GM21576 (cell line): ENCODE measurements around the gene DNAJC21.

Experiments
- ATAC-seq: cut with Tn5 transposase; IDR thresholded peaks from one replicate; pipeline ENCODE4 v1.9.1; 2021; ENCODE audit warnings: mild to moderate bottlenecking, moderate library complexity; ENCODE audit not compliant: unreplicated experiment

The DNAJC21 gene

DNA sequence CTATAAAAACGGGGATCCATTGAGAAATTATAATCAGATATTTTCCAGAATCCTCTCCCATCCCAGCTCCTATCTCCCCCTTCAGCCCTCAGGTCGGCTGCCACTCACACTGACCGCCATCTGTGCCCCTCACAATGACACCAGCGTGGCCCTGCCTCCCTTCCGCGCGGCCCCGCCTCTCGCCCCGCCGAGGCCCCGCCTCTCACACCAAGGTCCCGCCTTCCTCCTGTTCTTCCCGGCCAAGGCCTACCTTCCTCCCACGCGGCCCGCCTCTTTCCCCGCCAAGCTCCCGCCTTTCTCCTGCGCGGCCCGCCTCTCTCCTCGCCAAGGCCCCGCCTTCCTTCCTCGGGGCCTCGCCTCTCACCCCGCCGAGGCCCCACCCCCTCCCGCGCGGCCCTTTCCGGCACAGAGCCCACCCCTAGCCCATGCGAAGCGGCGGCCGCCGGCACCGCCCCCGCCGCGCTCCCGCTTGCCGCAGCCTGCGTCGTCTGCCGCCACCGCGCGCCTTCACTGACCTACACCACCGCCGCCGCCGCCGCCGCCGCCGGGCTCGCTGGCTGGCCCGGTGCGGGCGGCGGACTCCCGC is at the start of gene DNAJC21:
TSS of gene DNAJC21 (plus strand) at position 426 of the 586 bp plus-strand sequence. CDS start 261 bp downstream, outside the sequence.
- ATAC-seq = peak; percentile 91

DNA sequence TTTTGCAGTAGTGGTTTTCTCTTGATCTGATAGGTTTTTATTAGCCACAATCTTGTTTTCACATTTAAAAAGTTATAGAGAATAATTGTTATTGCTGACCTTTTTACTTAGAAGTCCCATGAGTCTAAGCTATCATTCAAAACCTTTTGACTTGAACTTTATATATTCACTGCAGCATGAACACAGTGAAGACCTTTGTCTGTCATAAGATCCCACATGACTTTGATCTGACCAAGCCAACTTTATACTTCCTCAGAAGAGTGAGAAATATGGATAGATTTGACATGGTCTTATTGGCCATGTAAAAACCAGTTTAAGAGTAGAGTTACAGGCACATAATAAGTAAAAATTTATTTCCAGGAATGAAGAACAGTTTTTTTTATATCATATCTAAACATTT is 48.1 kb upstream of the DNAJC21 start:
- ATAC-seq = no peak

DNA sequence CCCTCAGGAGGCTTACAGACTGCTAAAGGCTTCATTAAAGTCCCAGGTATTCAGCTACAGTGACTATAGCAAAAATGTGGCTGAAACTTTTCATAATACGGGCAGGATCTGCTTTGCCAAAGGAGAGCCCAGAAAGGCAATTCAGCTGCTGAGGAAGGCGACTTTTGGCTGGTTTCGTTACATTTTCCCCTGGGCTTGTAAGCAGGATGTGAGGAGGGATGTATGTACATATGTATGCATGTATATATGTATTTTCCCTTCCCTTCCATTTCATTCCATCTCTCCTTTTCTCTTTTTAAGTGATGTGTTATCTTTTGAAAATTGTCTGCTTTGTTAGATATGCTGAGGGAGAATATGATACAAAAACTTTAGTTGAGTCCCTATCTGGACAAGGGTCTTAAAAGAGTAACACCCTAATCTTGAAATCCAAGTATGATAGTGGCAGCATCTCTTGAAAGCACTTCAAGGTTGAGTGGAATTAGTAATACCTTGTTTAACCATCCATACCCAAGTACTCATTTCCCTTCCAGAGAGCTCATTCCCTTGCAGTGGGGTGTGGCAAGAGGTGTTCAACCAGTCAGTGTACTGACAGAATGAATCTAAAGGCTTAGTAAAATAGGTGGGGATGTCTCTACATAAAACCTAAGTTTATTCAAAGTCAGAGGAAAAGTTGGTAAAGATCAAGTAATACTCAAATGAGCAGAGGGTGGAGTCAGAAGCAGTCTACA is 42.8 kb upstream of the DNAJC21 start:
- ATAC-seq = no peak

DNA sequence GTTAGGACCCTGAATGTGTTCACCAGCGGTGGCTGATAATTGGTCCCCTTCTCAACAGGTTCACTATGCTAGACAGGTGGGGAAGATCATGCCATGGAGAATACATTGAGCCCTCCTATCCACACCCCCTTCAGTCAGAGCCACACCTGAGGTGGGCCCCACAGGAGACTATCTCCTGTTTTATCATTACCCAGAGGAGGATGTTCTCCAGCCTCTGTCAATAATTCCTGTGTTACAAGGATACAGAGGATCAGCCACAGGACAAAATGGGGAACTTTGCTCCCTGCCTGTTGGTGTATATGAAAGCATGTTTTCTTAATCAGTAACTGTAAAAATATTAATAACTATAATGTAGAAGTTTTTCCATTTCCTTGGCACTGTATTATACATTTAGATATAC is 40.0 kb upstream of the DNAJC21 start:
- ATAC-seq = no peak

DNA sequence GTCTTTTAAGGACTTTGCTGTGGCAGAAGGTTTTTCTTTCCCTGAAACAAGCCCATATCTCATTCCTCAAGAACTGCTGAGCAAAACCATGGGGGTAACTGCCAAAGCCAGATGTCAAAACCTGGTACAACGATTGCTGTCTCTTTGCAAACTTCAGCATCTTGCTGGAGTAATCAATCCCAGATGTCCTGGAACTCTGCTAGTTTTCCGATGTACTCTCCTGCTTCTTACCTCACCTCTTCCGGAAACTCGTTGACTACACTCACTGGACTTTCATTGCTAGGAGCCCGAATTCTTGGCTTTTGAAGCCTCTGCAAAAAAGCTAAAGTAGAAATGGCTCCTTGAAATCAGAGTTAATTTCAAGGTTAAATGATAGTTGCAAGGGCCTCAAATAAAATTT is 37.4 kb upstream of the DNAJC21 start:
- no peak for ATAC-seq

DNA sequence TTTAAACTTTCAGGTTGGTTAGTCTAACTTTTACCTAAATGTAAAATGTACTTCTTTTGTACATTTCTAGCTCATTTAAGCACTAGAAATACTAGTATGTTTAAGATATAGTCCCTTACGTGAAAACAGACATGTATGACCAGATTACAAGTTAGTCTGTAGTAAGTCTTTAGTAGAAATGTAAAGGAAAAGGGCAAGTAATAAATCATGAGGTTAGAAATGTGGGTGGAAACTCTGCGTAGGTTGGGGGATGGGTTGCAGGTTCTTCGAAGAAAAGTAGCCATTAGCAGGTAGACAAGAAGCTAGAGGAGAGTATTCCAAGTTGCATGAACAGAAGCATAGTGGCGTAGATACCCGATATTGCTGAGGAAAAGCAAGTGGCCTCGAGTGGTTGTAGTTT is 36.9 kb upstream of the DNAJC21 start:
- no peak for ATAC-seq

DNA sequence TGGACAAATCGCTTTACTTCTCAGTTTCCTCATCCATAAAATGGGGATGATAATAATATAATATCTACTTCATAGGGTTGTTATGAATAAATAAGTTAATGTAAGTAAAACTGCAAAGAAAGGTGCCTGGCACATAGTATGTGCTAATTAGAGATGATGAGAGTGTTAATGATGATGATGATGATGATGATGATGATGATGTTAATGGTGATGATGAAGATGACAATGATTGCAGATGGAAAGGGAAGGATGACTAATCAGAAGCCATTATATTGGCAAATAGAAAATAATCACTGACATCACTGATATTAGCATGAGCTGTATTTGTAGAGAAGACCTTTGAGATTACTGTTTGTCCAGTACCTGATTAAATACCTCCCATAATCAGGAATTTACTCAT is 34.6 kb upstream of the DNAJC21 start:
- no peak for ATAC-seq

DNA sequence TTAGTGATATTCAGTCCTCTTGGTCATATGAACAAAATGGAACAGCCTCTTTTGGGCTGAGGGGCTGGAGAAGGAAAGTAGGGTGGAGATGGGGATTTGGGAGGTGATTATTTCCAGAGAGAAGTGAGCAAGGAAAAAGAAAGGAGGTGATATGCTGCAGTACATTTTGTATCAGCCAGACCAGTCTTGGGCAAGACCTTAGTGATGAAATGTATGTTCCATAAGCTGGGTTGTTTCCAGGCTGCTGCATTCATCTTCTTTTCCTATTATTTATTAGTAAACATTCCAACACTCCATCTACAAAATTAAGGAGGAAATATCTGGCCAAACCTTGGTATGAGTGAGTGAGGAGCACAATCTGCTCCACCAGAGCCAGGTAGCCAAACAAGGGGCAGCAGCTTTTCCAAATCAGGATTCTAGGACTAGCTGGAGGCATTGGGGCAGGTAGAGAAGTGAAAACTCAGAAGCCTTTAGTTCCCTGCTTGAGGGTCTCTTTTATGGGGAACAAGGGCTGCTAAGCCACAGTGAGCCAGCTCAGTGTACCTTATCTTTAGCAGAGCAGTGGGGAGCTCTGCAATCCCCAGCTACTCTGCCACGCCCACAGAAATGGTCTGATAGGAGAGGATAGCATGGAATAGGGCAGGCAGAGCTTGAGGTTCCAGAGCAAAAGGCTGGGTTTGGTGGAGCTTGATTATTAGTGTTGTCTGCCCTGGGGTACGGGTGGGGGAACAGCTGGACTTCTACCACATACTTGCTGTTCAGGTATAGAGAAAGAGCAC is 33.5 kb upstream of the DNAJC21 start:
- ATAC-seq = no peak

DNA sequence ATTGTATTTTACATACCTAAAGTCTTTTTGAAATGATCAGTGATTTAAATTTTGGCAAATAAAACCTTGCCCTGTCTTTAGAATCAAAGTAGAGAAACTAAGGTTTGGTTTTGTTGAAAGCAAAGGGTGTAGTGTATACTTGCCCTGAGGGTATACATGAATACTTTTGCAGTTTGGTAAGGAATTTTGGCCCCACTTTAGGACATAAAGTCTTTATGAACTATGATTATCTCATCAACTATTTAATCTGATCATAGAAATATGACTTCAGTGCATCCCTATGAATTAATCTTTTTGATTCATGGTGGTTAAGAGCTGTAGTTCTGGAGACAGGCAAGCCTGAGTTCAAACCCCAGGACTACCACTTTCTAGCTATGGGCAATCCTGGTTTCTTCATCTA is 31.7 kb upstream of the DNAJC21 start:
- ATAC-seq = no peak

DNA sequence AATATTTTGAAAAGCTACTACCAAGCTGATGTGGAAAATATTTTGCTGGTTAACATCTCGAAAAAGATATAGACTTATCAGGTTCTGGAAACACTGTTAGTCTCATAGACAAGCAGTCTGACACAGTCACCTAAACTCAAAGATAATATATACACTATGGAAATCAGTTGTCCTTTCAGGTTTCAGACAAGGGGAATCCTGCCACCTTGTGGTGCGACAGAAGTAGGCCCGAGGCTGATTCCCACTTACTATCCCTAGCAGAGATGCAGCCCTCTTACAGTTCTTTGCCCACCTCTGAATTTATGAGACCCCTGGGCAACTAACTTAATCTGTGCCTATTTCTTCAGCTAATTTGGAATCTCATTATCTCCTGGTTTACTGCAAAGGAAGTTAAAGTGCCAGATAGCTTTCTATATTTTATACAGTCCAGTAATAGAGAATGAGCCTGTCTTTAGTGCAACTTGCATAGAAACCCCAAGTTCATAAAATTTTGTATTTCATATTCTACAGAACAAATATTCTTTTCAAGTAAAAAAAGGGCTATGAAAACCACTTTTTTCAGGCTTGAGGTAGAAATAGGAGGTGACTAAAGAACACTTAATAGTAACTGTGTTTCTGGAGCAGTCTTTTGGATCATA is 31.0 kb upstream of the DNAJC21 start:
- ATAC-seq = peak; percentile 75

DNA sequence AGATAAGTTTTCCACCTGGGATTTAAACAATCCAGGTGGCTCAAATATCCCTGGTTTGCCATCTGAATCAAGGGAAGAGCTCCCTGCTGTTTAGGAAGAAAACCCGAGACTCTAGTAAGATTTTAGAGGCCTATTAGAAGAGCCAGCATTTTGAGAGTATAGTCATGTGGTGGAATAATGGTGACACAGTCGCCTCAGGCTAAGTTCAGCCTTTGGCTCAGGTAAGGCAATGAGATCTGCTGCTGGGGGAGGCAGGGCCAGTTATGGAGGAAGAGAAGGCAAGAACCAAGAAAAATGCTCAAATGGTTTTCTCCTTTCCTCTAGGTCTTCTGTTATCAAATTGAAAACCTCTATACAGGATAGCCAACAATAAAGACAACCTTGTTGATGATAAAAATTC is 30.3 kb upstream of the DNAJC21 start:
- ATAC-seq = no peak

DNA sequence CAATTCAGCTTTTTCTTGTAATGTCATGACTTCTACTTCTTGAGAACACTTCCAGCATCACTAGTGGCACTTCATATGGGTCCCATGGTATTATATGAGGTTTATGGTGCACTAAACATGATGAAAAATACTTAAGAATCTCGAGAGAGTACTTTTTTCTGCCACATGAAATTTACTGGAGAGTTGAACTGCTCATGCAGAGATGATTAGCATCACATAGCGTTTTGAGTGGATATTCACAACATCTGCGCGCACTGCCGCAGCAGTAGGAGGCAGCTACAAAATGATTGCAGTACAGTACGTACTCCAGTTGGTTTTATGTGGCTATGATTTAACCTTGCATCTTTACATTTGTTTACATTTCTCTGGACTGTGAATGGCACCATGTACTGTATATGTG is 28.7 kb upstream of the DNAJC21 start:
- ATAC-seq = no peak

DNA sequence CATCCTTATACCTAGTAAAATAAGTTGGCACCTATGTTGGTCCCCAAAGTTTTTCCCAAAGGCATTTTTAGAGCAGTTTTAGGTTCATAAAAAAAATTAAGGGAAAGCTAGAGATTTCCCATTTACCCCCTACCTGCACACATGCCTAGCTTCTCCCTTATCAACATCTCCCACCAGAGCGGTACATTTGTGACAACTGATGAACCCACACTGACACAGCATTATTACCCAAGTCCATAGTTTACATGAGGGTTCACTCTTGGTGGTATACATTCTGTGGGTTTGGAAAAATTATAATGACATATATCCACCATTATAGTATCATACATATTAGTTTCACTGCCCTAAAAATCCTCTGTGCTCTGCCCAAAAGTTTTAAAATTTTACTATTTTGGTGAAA is 26.1 kb upstream of the DNAJC21 start:
- no peak for ATAC-seq

DNA sequence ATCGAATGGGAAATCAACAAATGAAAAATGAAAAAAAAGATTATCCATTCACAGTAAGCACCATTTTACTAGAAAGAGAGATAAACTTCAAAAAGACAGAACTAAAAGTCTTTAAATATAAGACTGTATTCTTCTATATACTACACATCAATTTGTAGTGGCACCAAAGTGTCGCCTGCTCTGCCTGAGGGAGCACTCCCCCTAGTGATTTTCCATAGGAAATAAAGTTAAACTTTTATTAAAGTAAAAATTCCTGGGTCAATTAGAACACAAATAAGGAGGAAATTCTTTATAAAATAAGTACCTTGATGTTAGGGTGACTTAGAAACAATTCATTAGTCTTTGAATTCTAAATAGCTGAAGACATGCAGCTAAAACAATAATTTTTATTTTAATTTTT is 23.8 kb upstream of the DNAJC21 start:
- ATAC-seq = no peak

DNA sequence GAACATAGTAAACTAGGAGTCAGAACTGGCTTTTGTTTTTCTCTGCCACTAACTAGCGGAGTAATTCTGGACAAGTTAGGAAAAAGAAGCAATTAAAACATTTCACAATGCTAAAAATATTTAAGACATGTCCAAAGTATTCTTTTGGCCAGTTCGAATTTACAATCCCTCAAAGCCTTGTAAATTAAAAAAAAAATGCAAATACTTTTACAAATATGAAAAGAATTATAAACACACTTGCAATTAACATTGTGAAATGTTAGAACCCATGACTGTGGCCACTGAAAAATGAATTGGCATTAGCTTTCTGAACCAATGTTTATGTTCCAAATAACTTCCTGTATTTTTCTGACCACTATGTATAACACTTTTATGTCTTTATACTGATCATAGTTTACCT is 16.3 kb upstream of the DNAJC21 start:
- no peak for ATAC-seq

DNA sequence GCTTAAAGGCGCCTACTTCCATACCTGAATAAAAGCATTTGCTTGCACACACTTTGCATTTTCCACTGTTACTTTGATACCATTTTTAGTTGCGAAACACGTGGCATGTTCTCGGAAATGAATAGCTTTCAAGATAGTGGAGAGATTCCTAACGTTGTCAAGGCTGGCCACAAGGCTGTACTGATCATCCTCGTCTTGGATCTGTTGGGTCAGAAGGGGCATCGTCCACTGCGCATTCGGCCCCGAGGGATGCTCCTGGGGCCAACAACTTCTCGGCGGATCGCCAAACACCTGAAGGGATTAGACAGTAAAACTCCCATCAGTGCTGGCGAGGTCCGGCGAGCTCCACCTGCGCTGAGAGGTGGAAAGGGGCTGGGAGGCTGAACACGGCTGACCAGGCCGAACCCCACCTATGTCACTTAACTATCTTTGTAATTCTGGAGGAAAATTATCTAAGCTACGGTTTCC is 14.7 kb upstream of the DNAJC21 start:
- ATAC-seq = peak; percentile 9

DNA sequence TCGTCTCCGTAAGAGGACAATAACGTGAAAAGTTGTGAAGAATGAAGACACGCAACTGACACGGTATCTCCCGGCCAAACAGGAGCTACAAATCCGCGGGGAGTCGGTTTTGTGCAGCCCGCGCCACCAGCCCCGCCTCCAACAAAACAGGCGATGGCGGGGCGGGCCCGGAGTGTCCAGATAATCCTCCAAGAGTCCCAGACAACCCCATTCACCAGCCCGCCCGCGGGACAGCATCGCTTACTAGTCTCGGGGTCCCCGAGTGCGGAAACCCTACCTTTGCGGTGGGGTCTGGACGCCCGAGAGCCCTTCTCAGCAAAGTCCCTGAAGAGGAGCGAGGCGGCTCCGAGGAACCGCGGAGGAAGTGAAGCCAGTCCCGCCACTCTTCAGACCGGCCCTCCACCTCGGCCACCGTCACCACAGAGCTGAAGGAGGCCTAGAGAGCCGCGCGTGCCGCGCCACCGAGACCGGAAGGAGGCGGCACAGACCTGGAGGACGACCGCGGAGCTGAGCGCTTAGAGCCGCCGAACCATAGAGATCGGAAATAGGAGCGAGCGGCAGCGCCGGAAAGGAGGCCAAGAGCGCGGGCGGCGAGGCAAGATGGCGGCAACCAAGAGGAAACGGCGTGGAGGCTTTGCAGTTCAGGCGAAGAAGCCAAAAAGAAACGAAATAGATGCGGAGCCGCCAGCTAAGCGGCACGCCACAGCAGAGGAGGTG is 14.1 kb upstream of the DNAJC21 start, which contains the start of the genes BRIX1 and RAD1:
TSS of gene BRIX1 (plus strand) at position 573 of the 717 bp plus-strand sequence. CDS start at position 601, 28 bp downstream.
TSS of gene RAD1 (minus strand) at position 366 of the 717 bp plus-strand sequence. CDS start 612 bp downstream, outside the sequence.
- ATAC-seq = peak; percentile 98

DNA sequence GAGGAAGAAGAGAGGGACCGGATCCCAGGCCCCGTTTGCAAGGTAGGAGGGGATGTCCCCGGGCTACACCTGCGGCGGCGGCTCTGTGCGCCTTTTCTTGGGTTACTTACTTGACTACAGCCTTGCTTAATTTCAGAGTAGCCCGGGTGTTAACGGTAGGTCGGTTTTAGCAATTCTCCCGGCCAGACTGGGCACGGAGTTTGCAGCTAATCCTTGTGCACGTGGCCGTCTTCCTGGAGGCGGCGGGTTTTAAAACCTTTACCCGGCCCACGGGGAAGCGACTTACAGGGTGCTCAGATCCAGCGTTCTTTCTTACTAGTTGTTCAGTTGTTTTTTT is 13.5 kb upstream of the DNAJC21 start:
- peak; percentile 10 for ATAC-seq

DNA sequence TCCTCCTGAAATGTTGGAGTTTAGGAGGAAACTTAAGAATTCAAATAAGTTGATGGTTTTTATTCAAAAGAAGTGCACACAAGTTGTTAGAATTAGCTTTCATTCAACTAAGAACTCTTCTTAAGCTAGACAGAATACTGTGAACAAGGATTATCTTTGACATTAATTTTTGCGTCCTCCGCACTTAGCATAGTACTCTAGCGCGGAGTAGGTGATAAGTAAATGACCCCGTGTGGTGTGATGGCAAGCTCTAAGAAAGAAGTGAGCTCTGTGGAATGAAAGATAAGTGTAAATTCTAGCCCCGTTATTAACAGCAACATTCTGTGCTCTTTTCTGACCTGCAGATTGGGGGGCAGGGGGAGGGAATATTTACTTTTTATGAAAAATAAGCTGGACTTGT is 12.8 kb upstream of the DNAJC21 start:
- no peak for ATAC-seq

DNA sequence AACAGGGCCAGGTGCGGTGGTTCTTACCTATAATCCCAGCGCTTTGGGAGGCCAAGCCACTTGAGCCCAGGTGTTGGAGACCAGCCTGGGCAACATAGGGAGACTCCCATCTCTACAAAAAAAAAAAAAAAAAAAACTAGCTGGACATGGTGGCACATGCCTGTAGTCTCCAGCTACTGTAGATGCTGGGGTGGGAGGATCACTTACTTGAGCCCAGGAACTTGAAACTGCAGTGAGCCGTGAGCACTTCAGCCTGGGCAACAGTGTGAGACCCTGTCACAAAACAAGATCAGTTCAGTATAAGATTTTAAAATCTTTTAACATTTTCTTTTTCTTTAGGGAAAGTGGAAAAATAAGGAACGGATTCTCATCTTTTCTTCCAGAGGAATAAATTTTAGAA is 11.3 kb upstream of the DNAJC21 start:
- no peak for ATAC-seq

DNA sequence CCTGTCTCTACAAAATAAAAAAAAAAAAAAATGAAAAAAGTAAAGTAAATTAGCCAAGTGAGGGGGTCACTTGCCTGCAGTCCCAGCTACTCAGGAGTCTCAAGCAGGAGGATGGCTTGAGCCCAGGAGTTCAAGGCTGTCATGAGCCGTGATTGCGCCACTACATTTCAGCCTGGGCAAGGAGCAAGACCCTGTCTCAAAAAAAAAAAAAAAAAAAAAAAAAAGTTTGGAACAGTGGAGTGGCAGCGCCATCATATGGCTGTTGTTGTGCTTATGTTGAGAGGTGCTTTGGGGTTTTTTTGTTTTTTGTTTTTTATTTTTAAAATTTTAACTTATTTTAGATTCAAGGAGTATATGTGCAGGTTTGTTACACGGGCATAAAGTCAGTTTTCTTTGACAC is 10.3 kb upstream of the DNAJC21 start:
- ATAC-seq = no peak
